ENCODE measurements around the gene PKHD1.

The PKHD1 gene

GRCh38 chr6:52104979-52105378 is 17.6 kb upstream of the PKHD1 start:
- no peak for DNase-seq (ENCODE audit: low read depth in 4 of 4, low spot score in 1 of 4)

- no peak for DNase-seq (ENCODE audit: low read depth in 4 of 4, low spot score in 1 of 4)
Measured at GRCh38 chr6:52103623-52104022, 16.2 kb upstream of the PKHD1 start.

- no peak for DNase-seq (ENCODE audit: low read depth in 4 of 4, low spot score in 1 of 4)
Measured at GRCh38 chr6:52102405-52102804, 15.0 kb upstream of the PKHD1 start.

GRCh38 chr6:52098721-52099120 is 11.3 kb upstream of the PKHD1 start:
- no peak for DNase-seq (ENCODE audit: low read depth in 4 of 4, low spot score in 1 of 4)

GRCh38 chr6:52089758-52090348 is 2.4 kb upstream of the PKHD1 start:
- DNase-seq (ENCODE audit: low read depth in 4 of 4, low spot score in 1 of 4): no peak

GRCh38 chr6:52086741-52087140 is 672 bp downstream of the PKHD1 start:
- DNase-seq (ENCODE audit: low read depth in 4 of 4, low spot score in 1 of 4): no peak

GRCh38 chr6:52081237-52081636 is 6.2 kb downstream of the PKHD1 start:
- DNase-seq (ENCODE audit: low read depth in 4 of 4, low spot score in 1 of 4): no peak

GRCh38 chr6:52077961-52078625 is 9.3 kb downstream of the PKHD1 start:
- DNase-seq (ENCODE audit: low read depth in 4 of 4, low spot score in 1 of 4): no peak

- DNase-seq (ENCODE audit: low read depth in 4 of 4, low spot score in 1 of 4): no peak
Measured at GRCh38 chr6:52077180-52077884, 10.1 kb downstream of the PKHD1 start.

GRCh38 chr6:52076791-52077179 is 10.6 kb downstream of the PKHD1 start:
- DNase-seq (ENCODE audit: low read depth in 4 of 4, low spot score in 1 of 4): no peak

GRCh38 chr6:52074716-52075115 is 12.7 kb downstream of the PKHD1 start:
- DNase-seq (ENCODE audit: low read depth in 4 of 4, low spot score in 1 of 4): no peak

GRCh38 chr6:52074155-52074554 is 13.3 kb downstream of the PKHD1 start:
- no peak for DNase-seq (ENCODE audit: low read depth in 4 of 4, low spot score in 1 of 4)

GRCh38 chr6:52065621-52066020 is 21.8 kb downstream of the PKHD1 start:
- no peak for DNase-seq (ENCODE audit: low read depth in 4 of 4, low spot score in 1 of 4)

- DNase-seq (ENCODE audit: low read depth in 4 of 4, low spot score in 1 of 4): peak; percentile 8 to 43 (median 25)
Measured at GRCh38 chr6:52063584-52064344, 23.6 kb downstream of the PKHD1 start.

GRCh38 chr6:52061481-52061880 is 25.9 kb downstream of the PKHD1 start:
- no peak for DNase-seq (ENCODE audit: low read depth in 4 of 4, low spot score in 1 of 4)

GRCh38 chr6:52059821-52060220 is 27.6 kb downstream of the PKHD1 start:
- no peak for DNase-seq (ENCODE audit: low read depth in 4 of 4, low spot score in 1 of 4)

GRCh38 chr6:52055451-52055850 is 32.0 kb downstream of the PKHD1 start:
- no peak for DNase-seq (ENCODE audit: low read depth in 4 of 4, low spot score in 1 of 4)

GRCh38 chr6:52053038-52053695 is 34.2 kb downstream of the PKHD1 start:
- no peak for DNase-seq (ENCODE audit: low read depth in 4 of 4, low spot score in 1 of 4)

GRCh38 chr6:52050051-52050405 is 37.4 kb downstream of the PKHD1 start:
- no peak for DNase-seq (ENCODE audit: low read depth in 4 of 4, low spot score in 1 of 4)

- DNase-seq (ENCODE audit: low read depth in 4 of 4, low spot score in 1 of 4): no peak
Measured at GRCh38 chr6:52049252-52050050, 38.0 kb downstream of the PKHD1 start.

GRCh38 chr6:52046456-52046855 is 41.0 kb downstream of the PKHD1 start:
- DNase-seq (ENCODE audit: low read depth in 4 of 4, low spot score in 1 of 4): no peak

Measured in stimulated activated CD4-positive, alpha-beta T cell treated with anti-CD3 and anti-CD28 coated beads, Interleukin-1b, Interleukin-23, amount 100 ng/mL, for 24 hours (primary cell).